HepG2 (cell line): ENCODE measurements around the gene RBL1.
A peak's percentile ranks its signal among the peaks of the same experiment; 100 is the strongest.

Source experiments
- AGO2 ChIP-seq: fragments of 200-400 bp; formaldehyde crosslinking; optimal IDR thresholded peaks from 2 replicates; pipeline ENCODE3; 2017; ENCODE audit warnings: mild to moderate bottlenecking, low read depth, low read length, moderate library complexity
- ARNT ChIP-seq: fragments of 450-650 bp; IDR thresholded peaks from 2 replicates; pipeline ENCODE4 v1.6.1; 2017
- FOXK1 ChIP-seq: sonication (generic); formaldehyde crosslinking; IDR thresholded peaks from 2 replicates; pipeline ENCODE4 v1.4.0; 2020; ENCODE audit warnings: low read depth, missing genetic modification reagents, borderline replicate concordance
- GTF3A ChIP-seq: sonication (generic); formaldehyde crosslinking; conservative IDR thresholded peaks from 2 replicates; pipeline ENCODE4 v1.4.0; 2020; ENCODE audit warnings: mild to moderate bottlenecking, missing genetic modification reagents
- NR2F1 ChIP-seq, 2 experiments: fragments of 450-650 bp in 1 of 2; formaldehyde crosslinking in 1 of 2; IDR thresholded peaks; 2 replicates each; pipeline versions ENCODE4 v1.5.0 to v1.6.1; 2016 to 2020; ENCODE audit warnings: mild to moderate bottlenecking in 1 of 2, missing compliant biosample characterization in 1 of 2, missing genetic modification reagents in 1 of 2, moderate library complexity in 1 of 2
- RNF2 ChIP-seq: fragments of 450-650 bp; conservative IDR thresholded peaks from 2 replicates; pipeline ENCODE4 v1.6.1; 2016; ENCODE audit warnings: low read depth
- ZBTB7B ChIP-seq: sonication (generic); formaldehyde crosslinking; IDR thresholded peaks from 2 replicates; pipeline ENCODE4 v1.4.0; 2020; ENCODE audit warnings: missing genetic modification reagents
- ZFX ChIP-seq: sonication (generic); formaldehyde crosslinking; IDR thresholded peaks from 2 replicates; pipeline ENCODE4 v1.4.0; 2020; ENCODE audit warnings: mild to moderate bottlenecking, low read depth, missing genetic modification reagents, moderate library complexity
- TF ChIP-seq, protein P1 (sequence below): sonication (generic); formaldehyde crosslinking; IDR thresholded peaks from 2 replicates; pipeline ENCODE4 v1.8.1; 2023; ENCODE audit warnings: mild to moderate bottlenecking, missing genetic modification reagents
- TF ChIP-seq, protein P2 (sequence below): sonication (generic); formaldehyde crosslinking; conservative IDR thresholded peaks from 2 replicates; pipeline ENCODE4 v1.4.0; 2020; ENCODE audit warnings: missing genetic modification reagents
- TF ChIP-seq, protein P3 (sequence below): sonication (generic); formaldehyde crosslinking; IDR thresholded peaks from 2 replicates; pipeline ENCODE4 v1.5.0; 2020; ENCODE audit warnings: mild to moderate bottlenecking, missing genetic modification reagents, moderate library complexity

DNA sequence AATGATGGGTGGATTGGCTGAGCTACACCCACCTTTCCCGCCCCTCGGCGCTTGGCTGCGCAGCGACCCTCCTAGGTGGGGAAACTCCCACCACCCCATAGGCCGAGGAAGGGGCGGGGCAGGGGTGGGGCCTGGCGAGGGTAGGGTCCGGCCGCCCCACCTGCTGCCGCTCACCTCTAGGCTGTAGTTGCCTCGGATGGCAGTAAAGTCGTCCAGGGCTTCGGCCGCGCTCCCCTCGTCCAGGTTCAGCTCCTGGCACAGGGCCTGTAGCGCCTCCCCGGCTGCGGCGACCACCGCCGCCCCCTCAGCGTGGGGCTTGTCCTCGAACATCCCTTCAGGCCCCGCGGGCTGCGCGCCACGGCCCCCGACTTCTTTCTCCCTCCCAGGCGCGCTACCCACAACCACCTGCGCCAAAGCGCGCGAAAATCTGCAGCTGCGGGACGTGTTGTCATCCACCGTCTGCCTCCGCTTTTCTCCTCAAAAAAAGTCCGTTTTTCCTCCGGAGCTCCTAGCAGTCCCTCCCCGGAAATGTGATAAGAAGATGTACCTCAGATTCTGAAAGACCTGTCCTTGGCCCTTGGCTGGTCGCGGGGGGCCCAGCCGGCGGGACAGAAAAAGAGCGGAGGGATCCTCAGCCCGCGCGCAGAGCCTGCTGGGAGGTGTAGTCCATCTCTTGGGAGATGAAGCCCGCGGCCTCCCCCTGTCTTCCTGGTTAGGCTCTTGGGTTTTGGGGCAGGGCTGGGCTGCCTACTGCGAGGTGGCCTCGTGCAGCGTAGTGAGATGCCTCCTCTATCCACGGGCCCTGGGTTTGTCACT lies at the start of gene RBL1:
- peak; percentile 96 for TF ChIP-seq ZBTB7B (CRISPR knock-in tag)
- peak; percentile 99 for TF ChIP-seq GTF3A (CRISPR knock-in tag)
- TF ChIP-seq, protein P1, sequence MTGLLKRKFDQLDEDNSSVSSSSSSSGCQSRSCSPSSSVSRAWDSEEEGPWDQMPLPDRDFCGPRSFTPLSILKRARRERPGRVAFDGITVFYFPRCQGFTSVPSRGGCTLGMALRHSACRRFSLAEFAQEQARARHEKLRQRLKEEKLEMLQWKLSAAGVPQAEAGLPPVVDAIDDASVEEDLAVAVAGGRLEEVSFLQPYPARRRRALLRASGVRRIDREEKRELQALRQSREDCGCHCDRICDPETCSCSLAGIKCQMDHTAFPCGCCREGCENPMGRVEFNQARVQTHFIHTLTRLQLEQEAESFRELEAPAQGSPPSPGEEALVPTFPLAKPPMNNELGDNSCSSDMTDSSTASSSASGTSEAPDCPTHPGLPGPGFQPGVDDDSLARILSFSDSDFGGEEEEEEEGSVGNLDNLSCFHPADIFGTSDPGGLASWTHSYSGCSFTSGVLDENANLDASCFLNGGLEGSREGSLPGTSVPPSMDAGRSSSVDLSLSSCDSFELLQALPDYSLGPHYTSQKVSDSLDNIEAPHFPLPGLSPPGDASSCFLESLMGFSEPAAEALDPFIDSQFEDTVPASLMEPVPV (CRISPR knock-in tag): 0 out of 2 replicates have a peak, but pooled peaks have one; percentile 96
- TF ChIP-seq AGO2: peak; percentile 96
- peak; percentile 99 for TF ChIP-seq RNF2
- TF ChIP-seq, protein P2, sequence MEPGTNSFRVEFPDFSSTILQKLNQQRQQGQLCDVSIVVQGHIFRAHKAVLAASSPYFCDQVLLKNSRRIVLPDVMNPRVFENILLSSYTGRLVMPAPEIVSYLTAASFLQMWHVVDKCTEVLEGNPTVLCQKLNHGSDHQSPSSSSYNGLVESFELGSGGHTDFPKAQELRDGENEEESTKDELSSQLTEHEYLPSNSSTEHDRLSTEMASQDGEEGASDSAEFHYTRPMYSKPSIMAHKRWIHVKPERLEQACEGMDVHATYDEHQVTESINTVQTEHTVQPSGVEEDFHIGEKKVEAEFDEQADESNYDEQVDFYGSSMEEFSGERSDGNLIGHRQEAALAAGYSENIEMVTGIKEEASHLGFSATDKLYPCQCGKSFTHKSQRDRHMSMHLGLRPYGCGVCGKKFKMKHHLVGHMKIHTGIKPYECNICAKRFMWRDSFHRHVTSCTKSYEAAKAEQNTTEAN (CRISPR knock-in tag): peak; percentile 93
- TF ChIP-seq, protein P3, sequence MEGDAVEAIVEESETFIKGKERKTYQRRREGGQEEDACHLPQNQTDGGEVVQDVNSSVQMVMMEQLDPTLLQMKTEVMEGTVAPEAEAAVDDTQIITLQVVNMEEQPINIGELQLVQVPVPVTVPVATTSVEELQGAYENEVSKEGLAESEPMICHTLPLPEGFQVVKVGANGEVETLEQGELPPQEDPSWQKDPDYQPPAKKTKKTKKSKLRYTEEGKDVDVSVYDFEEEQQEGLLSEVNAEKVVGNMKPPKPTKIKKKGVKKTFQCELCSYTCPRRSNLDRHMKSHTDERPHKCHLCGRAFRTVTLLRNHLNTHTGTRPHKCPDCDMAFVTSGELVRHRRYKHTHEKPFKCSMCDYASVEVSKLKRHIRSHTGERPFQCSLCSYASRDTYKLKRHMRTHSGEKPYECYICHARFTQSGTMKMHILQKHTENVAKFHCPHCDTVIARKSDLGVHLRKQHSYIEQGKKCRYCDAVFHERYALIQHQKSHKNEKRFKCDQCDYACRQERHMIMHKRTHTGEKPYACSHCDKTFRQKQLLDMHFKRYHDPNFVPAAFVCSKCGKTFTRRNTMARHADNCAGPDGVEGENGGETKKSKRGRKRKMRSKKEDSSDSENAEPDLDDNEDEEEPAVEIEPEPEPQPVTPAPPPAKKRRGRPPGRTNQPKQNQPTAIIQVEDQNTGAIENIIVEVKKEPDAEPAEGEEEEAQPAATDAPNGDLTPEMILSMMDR (CRISPR knock-in tag): peak; percentile 50
- TF ChIP-seq ZFX (CRISPR knock-in tag): peak; percentile 99
- no peak for TF ChIP-seq ARNT
- TF ChIP-seq NR2F1 (CRISPR knock-in tag; IDR thresholded peaks at IDR 0.05): peak in 1 of 2 experiments; percentile 81; a peak in 2 of 4 replicates
- TF ChIP-seq FOXK1: peak; percentile 99
